GM23338 (cell line): ENCODE data around the gene PCLAF. TPM values are rescaled to one million over a fixed set of nuclear protein-coding genes. Genes with fewer than 3 reads are reported as not detected.

Source experiments
- ATAC-seq: fragments of 200-7000 bp; cut with Tn5 transposase; 3 replicates; pipeline ENCODE4 v1.9.1; 2020
- DNase-seq: peaks from one replicate; pipeline ENCODE4 v3.0.0-alpha.2; 2015; ENCODE audit warnings: low spot score
- H2AFZ ChIP-seq: fragments of 200-600 bp; sonication (generic); 2 replicates; pipeline ENCODE4 v1.8.0; 2016; ENCODE audit warnings: antibody characterized with exemption, mild to moderate bottlenecking, moderate library complexity
- H3F3A ChIP-seq: fragments of 200-600 bp; sonication (generic); replicated peaks from 2 replicates; pipeline ENCODE4 v1.8.0; 2017; ENCODE audit warnings: antibody characterized with exemption, mixed run types, low read depth
- H3K27ac ChIP-seq: fragments of 200-600 bp; sonication (generic); 2 replicates; pipeline ENCODE4 v1.6.1; 2016; ENCODE audit warnings: low read depth
- H3K27me3 ChIP-seq: fragments of 200-600 bp; sonication (generic); 2 replicates; pipeline ENCODE4 v1.8.0; 2016; ENCODE audit warnings: mild to moderate bottlenecking, mixed run types, moderate library complexity; ENCODE audit not compliant: insufficient read depth
- H3K36me3 ChIP-seq: fragments of 200-600 bp; sonication (generic); 2 replicates; pipeline ENCODE4 v1.8.0; 2016; ENCODE audit warnings: mild to moderate bottlenecking; ENCODE audit not compliant: insufficient read depth
- H3K4me1 ChIP-seq: fragments of 200-600 bp; sonication (generic); 2 replicates; pipeline ENCODE4 v1.8.0; 2016; ENCODE audit warnings: mild to moderate bottlenecking, moderate library complexity; ENCODE audit not compliant: insufficient read depth
- H3K4me2 ChIP-seq: fragments of 200-600 bp; sonication (generic); 2 replicates; pipeline ENCODE4 v1.7.1; 2017; ENCODE audit warnings: mixed run types
- H3K4me3 ChIP-seq: fragments of 200-600 bp; sonication (generic); 2 replicates; pipeline ENCODE4 v1.6.1; 2016; ENCODE audit warnings: mixed run types
- H3K79me2 ChIP-seq: fragments of 200-600 bp; sonication (generic); replicated peaks from 2 replicates; pipeline ENCODE4 v1.8.0; 2017; ENCODE audit warnings: mild to moderate bottlenecking; ENCODE audit not compliant: insufficient read depth
- H3K9me2 ChIP-seq: fragments of 200-600 bp; sonication (generic); 2 replicates; pipeline ENCODE4 v1.8.0; 2017; ENCODE audit not compliant: insufficient read depth
- H4K20me1 ChIP-seq: fragments of 200-600 bp; sonication (generic); replicated peaks from 2 replicates; pipeline ENCODE4 v1.8.0; 2017; ENCODE audit warnings: mild to moderate bottlenecking; ENCODE audit not compliant: insufficient read depth
- H3K27ac Mint-ChIP-seq: 2 replicates; pipeline ENCODE4 v1.8.0; 2020; ENCODE audit warnings: inconsistent platforms, mild to moderate bottlenecking, moderate library complexity, mixed read lengths
- H3K27me3 Mint-ChIP-seq: 3 replicates; pipeline ENCODE4 v1.8.0; 2022; ENCODE audit warnings: low read depth, mild to moderate bottlenecking, moderate library complexity, mixed read lengths, inconsistent platforms; ENCODE audit not compliant: insufficient read depth, poor library complexity
- H3K36me3 Mint-ChIP-seq: 3 replicates; pipeline ENCODE4 v1.8.0; 2021; ENCODE audit warnings: low read depth, mild to moderate bottlenecking, inconsistent platforms, moderate library complexity, mixed read lengths
- H3K4me1 Mint-ChIP-seq: 3 replicates; pipeline ENCODE4 v1.8.0; 2020; ENCODE audit warnings: mild to moderate bottlenecking, inconsistent platforms, mixed read lengths
- H3K4me3 Mint-ChIP-seq: 3 replicates; pipeline ENCODE4 v1.8.0; 2021; ENCODE audit warnings: moderate library complexity, mild to moderate bottlenecking, inconsistent platforms, mixed read lengths
- H3K9me3 Mint-ChIP-seq: 3 replicates; pipeline ENCODE4 v1.8.0; 2020; ENCODE audit warnings: moderate library complexity, mild to moderate bottlenecking, inconsistent platforms, mixed read lengths
- CREB1 ChIP-seq: fragments of 250-450 bp; sonication (Bioruptor Pico); IDR thresholded peaks from 2 replicates; pipeline ENCODE4 v1.5.0; 2020; ENCODE audit warnings: low read depth, mild to moderate bottlenecking, moderate library complexity
- EZH2phosphoT487 ChIP-seq: fragments of 200-600 bp; sonication (generic); IDR thresholded peaks from one replicate; pipeline ENCODE4 v1.8.1; 2018; ENCODE audit warnings: antibody characterized with exemption; ENCODE audit not compliant: unreplicated experiment
- JUNB ChIP-seq: IDR thresholded peaks from one replicate; pipeline ENCODE4 v1.6.1; 2016; ENCODE audit warnings: antibody characterized with exemption; ENCODE audit not compliant: unreplicated experiment
- NANOG ChIP-seq: IDR thresholded peaks from 2 replicates; pipeline ENCODE4 v1.6.1; 2016; ENCODE audit warnings: antibody characterized with exemption, borderline replicate concordance
- POLR2AphosphoS5 ChIP-seq: IDR thresholded peaks from 2 replicates; pipeline ENCODE4 v1.6.1; 2016; ENCODE audit warnings: antibody characterized with exemption, low read depth
- REST ChIP-seq: IDR thresholded peaks from one replicate; pipeline ENCODE4 v1.6.1; 2018; ENCODE audit warnings: antibody characterized with exemption; ENCODE audit not compliant: unreplicated experiment
- ZNF114 ChIP-seq: fragments of 250-450 bp; sonication (Bioruptor Pico); IDR thresholded peaks from 2 replicates; pipeline ENCODE4 v1.5.0; 2020; ENCODE audit warnings: mild to moderate bottlenecking, moderate library complexity
- ZNF331 ChIP-seq: fragments of 250-450 bp; sonication (Bioruptor Pico); IDR thresholded peaks from 2 replicates; pipeline ENCODE4 v1.5.0; 2020; ENCODE audit warnings: low read depth, mild to moderate bottlenecking, moderate library complexity
- polyA plus RNA-seq: library from polyadenylated mRNA; unstranded; fragments of >200 nt; fragmentation: Nextera tagmentation; extraction: Ambion mirVana; gene quantifications from 2 replicates; pipeline ENCODE4 v1.2.1, GENCODE V29; 2016
- total RNA-seq: library from RNA; depleted of rRNA; stranded (reverse); fragments of >200 nt; shearing (Covaris generic); gene quantifications from 2 replicates; pipeline ENCODE4 v1.2.3, GENCODE V29; 2014
- TF ChIP-seq, protein P1 (sequence below): IDR thresholded peaks from 2 replicates; pipeline ENCODE4 v1.6.1; 2016; ENCODE audit warnings: antibody characterized with exemption
- TF ChIP-seq, protein P2 (sequence below), 2 experiments: fragments of 200-600 bp in 1 of 2; sonication (generic) in 1 of 2; conservative IDR thresholded peaks; 2 replicates each; pipeline versions ENCODE4 v1.5.1 to v1.6.1; 2016 to 2017; ENCODE audit warnings: antibody characterized with exemption in 2 of 2, low read depth in 2 of 2, mild to moderate bottlenecking in 2 of 2, moderate library complexity in 1 of 2
- TF ChIP-seq, protein P3 (sequence below): fragments of 250-450 bp; sonication (Bioruptor Pico); IDR thresholded peaks from 2 replicates; pipeline ENCODE4 v1.5.0; 2020; ENCODE audit warnings: mild to moderate bottlenecking, moderate library complexity

Gene PCLAF
- total and polyA plus RNA-seq, 2 experiments from 2014 or later, result 48.9 to 206 TPM

GRCh38 chr15:64351265-64351664 lies 30.0 kb downstream of the PCLAF start:
- no peak overlapping the region for H3K4me2 ChIP-seq
- peaks cover 9% of the 10 kb centered on the region; the same call in 2 of the 3 replicates for H3K36me3 Mint-ChIP-seq

More at GRCh38 chr15:64351265-64351664, 30.0 kb downstream of the PCLAF start:
- TF ChIP-seq, protein P1, sequence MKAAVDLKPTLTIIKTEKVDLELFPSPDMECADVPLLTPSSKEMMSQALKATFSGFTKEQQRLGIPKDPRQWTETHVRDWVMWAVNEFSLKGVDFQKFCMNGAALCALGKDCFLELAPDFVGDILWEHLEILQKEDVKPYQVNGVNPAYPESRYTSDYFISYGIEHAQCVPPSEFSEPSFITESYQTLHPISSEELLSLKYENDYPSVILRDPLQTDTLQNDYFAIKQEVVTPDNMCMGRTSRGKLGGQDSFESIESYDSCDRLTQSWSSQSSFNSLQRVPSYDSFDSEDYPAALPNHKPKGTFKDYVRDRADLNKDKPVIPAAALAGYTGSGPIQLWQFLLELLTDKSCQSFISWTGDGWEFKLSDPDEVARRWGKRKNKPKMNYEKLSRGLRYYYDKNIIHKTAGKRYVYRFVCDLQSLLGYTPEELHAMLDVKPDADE, result no peak
- TF ChIP-seq, protein P2, sequence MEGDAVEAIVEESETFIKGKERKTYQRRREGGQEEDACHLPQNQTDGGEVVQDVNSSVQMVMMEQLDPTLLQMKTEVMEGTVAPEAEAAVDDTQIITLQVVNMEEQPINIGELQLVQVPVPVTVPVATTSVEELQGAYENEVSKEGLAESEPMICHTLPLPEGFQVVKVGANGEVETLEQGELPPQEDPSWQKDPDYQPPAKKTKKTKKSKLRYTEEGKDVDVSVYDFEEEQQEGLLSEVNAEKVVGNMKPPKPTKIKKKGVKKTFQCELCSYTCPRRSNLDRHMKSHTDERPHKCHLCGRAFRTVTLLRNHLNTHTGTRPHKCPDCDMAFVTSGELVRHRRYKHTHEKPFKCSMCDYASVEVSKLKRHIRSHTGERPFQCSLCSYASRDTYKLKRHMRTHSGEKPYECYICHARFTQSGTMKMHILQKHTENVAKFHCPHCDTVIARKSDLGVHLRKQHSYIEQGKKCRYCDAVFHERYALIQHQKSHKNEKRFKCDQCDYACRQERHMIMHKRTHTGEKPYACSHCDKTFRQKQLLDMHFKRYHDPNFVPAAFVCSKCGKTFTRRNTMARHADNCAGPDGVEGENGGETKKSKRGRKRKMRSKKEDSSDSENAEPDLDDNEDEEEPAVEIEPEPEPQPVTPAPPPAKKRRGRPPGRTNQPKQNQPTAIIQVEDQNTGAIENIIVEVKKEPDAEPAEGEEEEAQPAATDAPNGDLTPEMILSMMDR (conservative IDR thresholded peaks at IDR 0.05; ENCODE audit: low read depth in 2 of 2), result no peak
- TF ChIP-seq REST (no peak), JUNB (no peak), ZNF114 (no peak), POLR2AphosphoS5 (no peak), ZNF331 (CRISPR knock-in tag) (no peak), CREB1 (CRISPR knock-in tag) (no peak), NANOG (no peak), EZH2phosphoT487 (no peak)
- TF ChIP-seq, protein P3, sequence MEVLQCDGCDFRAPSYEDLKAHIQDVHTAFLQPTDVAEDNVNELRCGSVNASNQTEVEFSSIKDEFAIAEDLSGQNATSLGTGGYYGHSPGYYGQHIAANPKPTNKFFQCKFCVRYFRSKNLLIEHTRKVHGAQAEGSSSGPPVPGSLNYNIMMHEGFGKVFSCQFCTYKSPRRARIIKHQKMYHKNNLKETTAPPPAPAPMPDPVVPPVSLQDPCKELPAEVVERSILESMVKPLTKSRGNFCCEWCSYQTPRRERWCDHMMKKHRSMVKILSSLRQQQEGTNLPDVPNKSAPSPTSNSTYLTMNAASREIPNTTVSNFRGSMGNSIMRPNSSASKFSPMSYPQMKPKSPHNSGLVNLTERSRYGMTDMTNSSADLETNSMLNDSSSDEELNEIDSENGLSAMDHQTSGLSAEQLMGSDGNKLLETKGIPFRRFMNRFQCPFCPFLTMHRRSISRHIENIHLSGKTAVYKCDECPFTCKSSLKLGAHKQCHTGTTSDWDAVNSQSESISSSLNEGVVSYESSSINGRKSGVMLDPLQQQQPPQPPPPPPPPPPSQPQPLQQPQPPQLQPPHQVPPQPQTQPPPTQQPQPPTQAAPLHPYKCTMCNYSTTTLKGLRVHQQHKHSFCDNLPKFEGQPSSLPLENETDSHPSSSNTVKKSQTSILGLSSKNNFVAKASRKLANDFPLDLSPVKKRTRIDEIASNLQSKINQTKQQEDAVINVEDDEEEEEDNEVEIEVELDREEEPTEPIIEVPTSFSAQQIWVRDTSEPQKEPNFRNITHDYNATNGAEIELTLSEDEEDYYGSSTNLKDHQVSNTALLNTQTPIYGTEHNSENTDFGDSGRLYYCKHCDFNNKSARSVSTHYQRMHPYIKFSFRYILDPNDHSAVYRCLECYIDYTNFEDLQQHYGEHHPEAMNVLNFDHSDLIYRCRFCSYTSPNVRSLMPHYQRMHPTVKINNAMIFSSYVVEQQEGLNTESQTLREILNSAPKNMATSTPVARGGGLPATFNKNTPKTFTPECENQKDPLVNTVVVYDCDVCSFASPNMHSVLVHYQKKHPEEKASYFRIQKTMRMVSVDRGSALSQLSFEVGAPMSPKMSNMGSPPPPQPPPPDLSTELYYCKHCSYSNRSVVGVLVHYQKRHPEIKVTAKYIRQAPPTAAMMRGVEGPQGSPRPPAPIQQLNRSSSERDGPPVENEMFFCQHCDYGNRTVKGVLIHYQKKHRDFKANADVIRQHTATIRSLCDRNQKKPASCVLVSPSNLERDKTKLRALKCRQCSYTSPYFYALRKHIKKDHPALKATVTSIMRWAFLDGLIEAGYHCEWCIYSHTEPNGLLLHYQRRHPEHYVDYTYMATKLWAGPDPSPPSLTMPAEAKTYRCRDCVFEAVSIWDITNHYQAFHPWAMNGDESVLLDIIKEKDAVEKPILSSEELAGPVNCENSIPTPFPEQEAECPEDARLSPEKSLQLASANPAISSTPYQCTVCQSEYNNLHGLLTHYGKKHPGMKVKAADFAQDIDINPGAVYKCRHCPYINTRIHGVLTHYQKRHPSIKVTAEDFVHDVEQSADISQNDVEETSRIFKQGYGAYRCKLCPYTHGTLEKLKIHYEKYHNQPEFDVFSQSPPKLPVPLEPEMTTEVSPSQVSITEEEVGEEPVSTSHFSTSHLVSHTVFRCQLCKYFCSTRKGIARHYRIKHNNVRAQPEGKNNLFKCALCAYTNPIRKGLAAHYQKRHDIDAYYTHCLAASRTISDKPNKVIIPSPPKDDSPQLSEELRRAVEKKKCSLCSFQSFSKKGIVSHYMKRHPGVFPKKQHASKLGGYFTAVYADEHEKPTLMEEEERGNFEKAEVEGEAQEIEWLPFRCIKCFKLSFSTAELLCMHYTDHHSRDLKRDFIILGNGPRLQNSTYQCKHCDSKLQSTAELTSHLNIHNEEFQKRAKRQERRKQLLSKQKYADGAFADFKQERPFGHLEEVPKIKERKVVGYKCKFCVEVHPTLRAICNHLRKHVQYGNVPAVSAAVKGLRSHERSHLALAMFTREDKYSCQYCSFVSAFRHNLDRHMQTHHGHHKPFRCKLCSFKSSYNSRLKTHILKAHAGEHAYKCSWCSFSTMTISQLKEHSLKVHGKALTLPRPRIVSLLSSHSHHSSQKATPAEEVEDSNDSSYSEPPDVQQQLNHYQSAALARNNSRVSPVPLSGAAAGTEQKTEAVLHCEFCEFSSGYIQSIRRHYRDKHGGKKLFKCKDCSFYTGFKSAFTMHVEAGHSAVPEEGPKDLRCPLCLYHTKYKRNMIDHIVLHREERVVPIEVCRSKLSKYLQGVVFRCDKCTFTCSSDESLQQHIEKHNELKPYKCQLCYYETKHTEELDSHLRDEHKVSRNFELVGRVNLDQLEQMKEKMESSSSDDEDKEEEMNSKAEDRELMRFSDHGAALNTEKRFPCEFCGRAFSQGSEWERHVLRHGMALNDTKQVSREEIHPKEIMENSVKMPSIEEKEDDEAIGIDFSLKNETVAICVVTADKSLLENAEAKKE (CRISPR knock-in tag), result no peak
- Histone ChIP-seq H3K36me3 (no peaks in the 10 kb centered on the region), H3K79me2 (peaks cover 72% of the 10 kb centered on the region), H3K27me3 (no peaks in the 10 kb centered on the region), H3F3A (no peaks in the 10 kb centered on the region), H4K20me1 (no peaks in the 10 kb centered on the region; the same call in 1 of the 2 replicates), H3K27ac (no peak overlapping the region), H3K4me1 (0 out of 2 replicates have a peak, but pooled peaks cover 2% of the 10 kb centered on the region), H3K9me2 (no peaks in the 10 kb centered on the region), H2AFZ (no peak overlapping the region), H3K4me3 (no peak overlapping the region)
- no peak overlapping the region for H3K27ac Mint-ChIP-seq
- DNase-seq (no peak), ATAC-seq (no peak)
- peaks cover 7% of the 10 kb centered on the region; the same call in 2 of the 3 replicates for H3K4me1 Mint-ChIP-seq
- no peak overlapping the region for H3K4me3 Mint-ChIP-seq
- H3K27me3 Mint-ChIP-seq, result peaks cover 2% of the 10 kb centered on the region
- H3K9me3 Mint-ChIP-seq, result no peaks in the 10 kb centered on the region
